KOPT-K1 (cell line): ENCODE data around the gene TGFBR3L.

Experiments used
- H3K27ac ChIP-seq: fragments of 200-600 bp; sonication (generic); 2 replicates; pipeline ENCODE4 v1.5.1; 2016; ENCODE audit warnings: antibody characterized with exemption, mild to moderate bottlenecking, low read depth, low read length; ENCODE audit not compliant: poor library complexity, severe bottlenecking
- H3K36me3 ChIP-seq: fragments of 200-600 bp; sonication (generic); 2 replicates; pipeline ENCODE4 v1.5.1; 2017; ENCODE audit warnings: antibody characterized with exemption, mild to moderate bottlenecking, low read length, moderate library complexity; ENCODE audit not compliant: insufficient read depth
- H3K9me3 ChIP-seq: fragments of 200-600 bp; sonication (generic); 2 replicates; pipeline ENCODE4 v1.5.1; 2017; ENCODE audit warnings: antibody characterized with exemption, low read length, mild to moderate bottlenecking; ENCODE audit not compliant: insufficient read depth, poor library complexity, severe bottlenecking

Gene TGFBR3L

DNA sequence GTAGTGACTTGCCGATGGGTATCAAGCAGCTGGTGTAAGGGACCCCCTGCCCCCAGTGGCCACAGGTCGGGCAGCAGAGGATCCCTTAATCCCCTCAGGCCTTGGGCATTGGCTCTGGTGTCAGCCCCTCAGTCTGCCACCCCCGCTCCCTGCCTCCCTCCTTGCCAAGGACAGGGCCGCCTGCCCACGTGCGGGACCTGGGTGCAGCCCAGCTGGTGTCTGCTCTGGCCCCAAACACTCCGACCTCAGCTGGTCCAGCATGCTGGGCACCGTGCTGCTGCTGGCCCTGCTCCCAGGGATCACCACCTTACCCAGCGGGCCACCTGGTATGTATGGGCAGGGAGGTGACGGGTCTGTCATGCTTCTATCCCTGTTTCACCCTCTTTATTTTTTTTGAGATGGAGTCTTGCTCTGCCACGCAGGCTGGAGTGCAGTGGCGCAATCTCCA is at the start of gene TGFBR3L:
Gene TGFBR3L (plus strand): TSS at position 233 of the 448 bp plus-strand sequence.
- no peak within 1 kb of the TSS for H3K27ac ChIP-seq
- H3K36me3 ChIP-seq, result peaks cover 34% of the 10 kb centered on the region; the same call in 1 of the 2 replicates

GRCh38 chr19:7865262-7865911 is 49.2 kb upstream of the TGFBR3L start:
- Histone ChIP-seq H3K36me3 (no peaks in the 10 kb centered on the region), H3K27ac (no peak overlapping the region), H3K9me3 (no peaks in the 10 kb centered on the region)

More for the DNA sequence above, at the start of gene TGFBR3L:
- no peaks in the 10 kb centered on the region for H3K9me3 ChIP-seq

- Histone ChIP-seq H3K9me3 (no peaks in the 10 kb centered on the region), H3K27ac (no peak overlapping the region), H3K36me3 (no peaks in the 10 kb centered on the region)
Measured at GRCh38 chr19:7866399-7867091, 48.1 kb upstream of the TGFBR3L start.

GRCh38 chr19:7867092-7867844 is 47.4 kb upstream of the TGFBR3L start:
- H3K36me3 ChIP-seq, result no peaks in the 10 kb centered on the region
- no peak overlapping the region for H3K27ac ChIP-seq
- no peaks in the 10 kb centered on the region for H3K9me3 ChIP-seq

GRCh38 chr19:7868326-7868670 is 46.3 kb upstream of the TGFBR3L start:
- H3K9me3 ChIP-seq, result no peaks in the 10 kb centered on the region
- H3K27ac ChIP-seq, result no peak overlapping the region
- H3K36me3 ChIP-seq, result no peaks in the 10 kb centered on the region

DNA sequence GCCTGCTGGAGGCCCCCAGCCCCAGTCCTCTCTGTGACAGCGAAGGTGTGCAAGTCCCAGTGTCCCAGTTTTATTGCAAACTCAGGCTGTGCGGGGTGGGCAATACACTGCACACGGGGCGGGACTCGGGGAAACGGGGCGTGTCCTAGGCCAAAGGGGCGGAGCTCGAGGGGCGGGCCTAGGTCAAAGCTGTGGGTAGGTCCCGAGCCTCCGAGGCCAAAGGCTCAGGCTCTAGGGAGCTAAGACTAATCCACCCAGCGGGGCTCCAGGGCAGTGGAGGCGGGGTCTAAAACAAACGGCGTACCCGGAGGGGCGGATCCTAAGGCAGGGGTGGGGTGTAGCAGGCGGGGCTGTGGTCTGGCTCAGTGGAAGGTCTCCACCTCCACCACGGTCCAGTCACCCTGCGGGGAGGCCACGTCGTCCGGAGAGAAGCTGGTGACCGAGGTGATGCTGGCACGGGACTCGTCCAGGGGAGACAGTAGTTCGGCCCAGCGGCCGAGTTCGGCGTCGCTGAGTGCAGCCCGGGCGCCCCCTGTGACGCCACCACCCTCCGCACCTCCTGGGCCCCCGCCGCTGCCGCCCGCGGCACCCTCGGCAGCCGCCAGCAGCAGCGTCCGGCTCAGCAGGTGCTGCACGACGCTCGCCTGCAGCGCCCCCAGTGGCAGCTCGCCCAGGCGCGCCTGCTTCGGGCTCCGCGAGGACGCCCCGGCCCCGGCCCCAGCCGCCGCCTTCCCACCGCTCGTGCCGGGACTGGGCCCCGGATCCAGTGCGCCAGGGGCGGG is 45.8 kb upstream of the TGFBR3L start:
- H3K36me3 ChIP-seq, result no peaks in the 10 kb centered on the region
- H3K27ac ChIP-seq, result no peak overlapping the region
- no peaks in the 10 kb centered on the region for H3K9me3 ChIP-seq

DNA sequence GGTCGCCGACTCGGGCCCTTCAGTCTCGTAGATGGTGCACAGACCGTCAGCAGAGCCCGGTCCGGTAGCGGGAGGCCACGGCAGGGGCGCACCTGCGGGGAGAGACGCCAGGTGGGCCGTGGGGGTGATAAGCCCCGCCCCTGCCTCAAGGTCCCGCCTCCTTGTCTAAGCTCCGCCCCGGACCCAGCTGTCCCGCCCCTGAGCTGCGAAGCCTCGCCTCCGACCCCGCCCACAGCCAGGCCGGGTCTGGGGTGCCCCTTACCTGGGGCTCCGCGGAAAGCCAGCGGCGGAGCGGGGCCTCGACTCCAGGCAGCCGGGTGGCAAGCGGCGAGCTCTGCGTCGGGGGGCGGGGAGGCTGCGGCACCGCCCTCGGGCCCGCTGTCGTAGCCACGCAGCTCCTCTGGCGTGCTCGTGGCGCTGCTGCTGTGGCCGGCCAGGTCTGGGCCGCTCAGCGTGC is 45.1 kb upstream of the TGFBR3L start:
- Histone ChIP-seq H3K36me3 (no peaks in the 10 kb centered on the region), H3K27ac (no peak overlapping the region), H3K9me3 (no peaks in the 10 kb centered on the region)

DNA sequence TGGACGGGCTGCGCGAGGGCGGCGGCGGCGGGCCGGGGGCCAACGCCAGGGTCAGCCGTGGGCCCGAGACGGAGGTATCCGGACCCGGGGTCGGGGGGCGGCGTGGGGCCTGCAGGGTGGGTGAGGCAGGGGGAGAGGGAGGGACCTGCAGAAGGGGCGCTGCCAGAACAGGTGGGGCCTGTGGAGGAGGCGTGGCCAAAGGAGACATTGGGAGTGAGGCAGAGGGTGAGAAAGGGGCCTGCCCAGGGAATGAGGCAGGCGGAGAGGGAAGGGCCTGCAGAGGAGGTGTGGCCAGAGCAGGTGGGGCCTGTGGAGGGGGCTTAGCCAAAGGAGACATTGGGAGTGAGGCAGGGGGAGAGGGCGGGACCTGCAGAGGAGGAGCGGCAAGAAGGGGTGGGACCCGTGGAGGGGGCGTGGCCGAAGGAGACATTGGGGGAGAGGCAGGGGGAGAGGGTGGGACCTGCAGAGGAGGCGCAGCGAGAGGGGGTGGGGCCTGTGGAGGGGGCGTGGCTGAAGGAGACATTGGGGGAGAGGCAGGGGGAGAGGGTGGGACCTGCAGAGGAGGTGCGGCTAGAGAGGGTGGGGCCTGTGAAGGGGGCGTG is 44.6 kb upstream of the TGFBR3L start:
- Histone ChIP-seq H3K27ac (no peak overlapping the region), H3K9me3 (no peaks in the 10 kb centered on the region), H3K36me3 (no peaks in the 10 kb centered on the region)

GRCh38 chr19:7870571-7871436 is 43.8 kb upstream of the TGFBR3L start:
- Histone ChIP-seq H3K9me3 (no peaks in the 10 kb centered on the region), H3K36me3 (no peaks in the 10 kb centered on the region), H3K27ac (no peak overlapping the region)

DNA sequence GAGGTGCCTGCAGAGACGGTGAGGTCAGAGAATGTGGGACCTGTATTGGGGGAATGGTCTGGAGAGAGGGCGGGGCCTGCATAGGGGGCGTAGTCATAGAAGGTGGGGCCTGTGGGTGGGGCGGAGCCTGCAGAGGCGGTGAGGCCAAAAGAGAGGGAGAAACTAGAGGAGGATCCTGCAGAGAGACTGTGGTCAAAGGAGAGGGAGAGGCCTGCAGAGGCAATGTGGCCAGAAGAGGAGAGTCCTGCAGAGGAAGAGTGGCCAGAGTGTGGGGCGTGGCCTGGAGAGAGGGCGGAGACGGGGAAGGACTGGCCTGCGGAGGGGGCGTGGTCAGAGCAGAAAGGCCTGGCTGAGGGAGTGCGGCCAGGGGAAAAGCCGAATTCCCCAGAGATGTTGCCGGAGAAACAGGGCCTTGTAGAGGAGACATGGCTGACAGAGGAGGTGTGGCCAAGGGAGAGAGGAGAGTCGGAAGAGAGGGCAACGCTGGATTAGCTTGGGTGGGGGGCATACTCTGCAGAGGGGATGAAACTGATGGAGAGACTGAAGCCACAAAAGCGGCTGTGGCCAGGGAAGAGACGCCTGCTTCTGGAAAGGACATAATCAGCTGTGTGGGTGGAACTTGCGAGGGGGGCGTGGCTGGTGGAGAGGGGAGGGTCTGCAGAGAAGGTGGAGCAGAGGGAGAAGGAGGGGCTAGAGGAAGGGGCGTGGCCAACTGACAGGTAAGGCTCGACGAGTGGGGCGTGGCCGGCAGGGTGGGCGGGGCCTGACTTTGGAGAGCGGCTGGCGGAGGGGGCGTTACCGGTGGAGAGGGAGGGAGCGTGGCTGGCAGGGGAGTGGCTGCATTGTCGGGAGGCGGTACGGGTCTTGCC is 43.0 kb upstream of the TGFBR3L start:
- Histone ChIP-seq H3K27ac (no peak overlapping the region), H3K9me3 (no peaks in the 10 kb centered on the region), H3K36me3 (no peaks in the 10 kb centered on the region)

DNA sequence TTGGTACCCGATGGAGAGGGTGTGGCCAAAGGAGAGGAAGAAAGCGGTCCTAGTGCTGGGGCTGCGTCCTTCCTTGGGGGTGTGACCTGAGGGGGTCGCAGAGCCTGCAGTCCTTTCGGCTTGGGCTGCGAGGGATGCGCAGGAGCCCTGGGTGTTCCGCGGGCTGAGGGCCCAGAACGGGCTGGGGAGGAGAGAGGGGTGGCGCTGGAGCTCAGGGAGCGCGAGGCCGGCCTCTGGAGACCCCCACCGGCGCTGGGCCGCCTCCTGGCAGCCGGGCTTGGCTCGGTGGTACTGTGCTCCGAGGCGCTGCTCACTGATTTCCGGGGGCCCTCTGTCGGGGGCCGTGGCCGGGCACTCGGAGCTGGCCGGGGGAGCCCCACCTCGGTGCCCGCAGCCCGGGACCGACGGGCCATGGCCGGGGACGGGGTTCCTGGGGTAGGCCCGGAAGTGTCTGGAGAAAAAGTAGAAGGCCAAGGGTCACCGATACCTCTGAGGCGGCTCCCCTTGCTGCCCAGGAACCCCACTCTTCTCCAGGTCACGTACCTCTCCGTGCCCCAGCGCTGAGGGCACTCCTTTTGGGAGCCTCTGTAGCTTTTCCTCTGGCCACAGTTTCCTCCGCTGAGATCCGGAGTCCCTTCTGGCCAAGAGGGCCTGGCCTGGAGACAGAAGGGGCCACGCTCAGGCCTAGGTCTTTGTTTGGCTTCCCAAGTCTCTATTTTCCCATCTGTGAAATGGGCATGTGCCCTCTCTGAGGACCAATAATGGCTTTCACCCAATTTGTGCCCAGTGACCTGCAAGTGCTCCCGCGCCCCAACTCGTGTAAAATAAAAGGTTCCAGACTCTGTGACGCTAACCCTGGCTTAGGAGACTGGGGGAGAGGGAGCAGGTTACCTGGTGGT is 42.1 kb upstream of the TGFBR3L start:
- no peaks in the 10 kb centered on the region for H3K36me3 ChIP-seq
- H3K27ac ChIP-seq, result no peak overlapping the region
- no peaks in the 10 kb centered on the region for H3K9me3 ChIP-seq

- H3K36me3 ChIP-seq, result no peaks in the 10 kb centered on the region
- H3K9me3 ChIP-seq, result no peaks in the 10 kb centered on the region
- H3K27ac ChIP-seq, result no peak overlapping the region
Measured at GRCh38 chr19:7873304-7874075, 41.1 kb upstream of the TGFBR3L start.
